ENCODE data around the gene ING2. TPM values are rescaled to one million over a fixed set of nuclear protein-coding genes. Genes with fewer than 3 reads are reported as not detected.

The ING2 gene
- total and polyA plus RNA-seq, 2 donors (not counting 1 experiment from before 2014, with no cell fraction given) = 7.8 to 10.0 TPM

GRCh38 chr4:183553601-183554345 is 48.9 kb downstream of the ING2 start:
- Histone ChIP-seq H3K4me1 (ENCODE audit: control insufficient read depth in 2 of 2, insufficient read depth in 2 of 2, low read length in 2 of 2) (no peaks in the 10 kb centered on the region), H3K79me2 (ENCODE audit: control insufficient read depth, insufficient read depth, low read length) (no peaks in the 10 kb centered on the region), H3K27me3 (replicated peaks in 1 of 4; ENCODE audit: control extremely low read depth in 1 of 4, control insufficient read depth in 3 of 4, insufficient read depth in 4 of 4, low read length in 3 of 4) (peaks cover 0 to 2% (median 0%) of the 10 kb centered on the region in 4 experiments), H4K20me1 (ENCODE audit: control insufficient read depth, insufficient read depth, low read length, poor library complexity, severe bottlenecking) (no peaks in the 10 kb centered on the region), H3K9ac (ENCODE audit: low read length) (no peak overlapping the region), H3K4me3 (ENCODE audit: control extremely low read depth in 1 of 5, extremely low read depth in 1 of 5, insufficient read depth in 1 of 5, low read depth in 2 of 5, low read length in 4 of 5) (no peak overlapping the region), H3K4me2 (replicated peaks; ENCODE audit: low read depth, low read length, poor library complexity, severe bottlenecking) (no peak overlapping the region), H3K36me3 (replicated peaks in 1 of 2; ENCODE audit: control extremely low read depth in 1 of 2, control insufficient read depth in 1 of 2, extremely low read depth in 1 of 2, insufficient read depth in 2 of 2, low read length in 1 of 2) (no peaks in the 10 kb centered on the region), H3K9me3 (ENCODE audit: control extremely low read depth in 1 of 3, control insufficient read depth in 2 of 3, insufficient read depth in 1 of 3, low read length in 2 of 3) (peaks cover 0 to 18% (median 0%) of the 10 kb centered on the region in 3 donors), H2AFZ (ENCODE audit: insufficient read depth, low read depth, low read length, poor library complexity, severe bottlenecking) (no peak overlapping the region), H3K27ac (ENCODE audit: low read length in 2 of 2) (no peak overlapping the region)
- POLR2A ChIA-PET = no interaction called here
- Mint-ChIP-seq H3K27me3 (peaks cover 10% of the 10 kb centered on the region), H3K4me1 (no peaks in the 10 kb centered on the region), H3K27ac (no peak overlapping the region), H3K9me3 (ENCODE audit: insufficient read depth) (no peaks in the 10 kb centered on the region), H3K4me3 (no peak overlapping the region)
- ATAC-seq (ENCODE audit: low read depth) (no peak), DNase-seq (no peak)
- CTCF ChIA-PET = no interaction called here
- WGBS (ENCODE audit: insufficient coverage) = 100% methylated on average over 5 of the region's 5 CpGs
- intact Hi-C loops (cut with micrococcal nuclease) = no loop called here
- TF ChIP-seq, protein P1, sequence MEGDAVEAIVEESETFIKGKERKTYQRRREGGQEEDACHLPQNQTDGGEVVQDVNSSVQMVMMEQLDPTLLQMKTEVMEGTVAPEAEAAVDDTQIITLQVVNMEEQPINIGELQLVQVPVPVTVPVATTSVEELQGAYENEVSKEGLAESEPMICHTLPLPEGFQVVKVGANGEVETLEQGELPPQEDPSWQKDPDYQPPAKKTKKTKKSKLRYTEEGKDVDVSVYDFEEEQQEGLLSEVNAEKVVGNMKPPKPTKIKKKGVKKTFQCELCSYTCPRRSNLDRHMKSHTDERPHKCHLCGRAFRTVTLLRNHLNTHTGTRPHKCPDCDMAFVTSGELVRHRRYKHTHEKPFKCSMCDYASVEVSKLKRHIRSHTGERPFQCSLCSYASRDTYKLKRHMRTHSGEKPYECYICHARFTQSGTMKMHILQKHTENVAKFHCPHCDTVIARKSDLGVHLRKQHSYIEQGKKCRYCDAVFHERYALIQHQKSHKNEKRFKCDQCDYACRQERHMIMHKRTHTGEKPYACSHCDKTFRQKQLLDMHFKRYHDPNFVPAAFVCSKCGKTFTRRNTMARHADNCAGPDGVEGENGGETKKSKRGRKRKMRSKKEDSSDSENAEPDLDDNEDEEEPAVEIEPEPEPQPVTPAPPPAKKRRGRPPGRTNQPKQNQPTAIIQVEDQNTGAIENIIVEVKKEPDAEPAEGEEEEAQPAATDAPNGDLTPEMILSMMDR (IDR thresholded peaks at IDR 0.05) = no peak
- no peak for TF ChIP-seq EZH2 (IDR thresholded peaks at IDR 0.05; ENCODE audit: borderline replicate concordance, insufficient read depth, low read depth, low read length, poor library complexity, severe bottlenecking)

DNA sequence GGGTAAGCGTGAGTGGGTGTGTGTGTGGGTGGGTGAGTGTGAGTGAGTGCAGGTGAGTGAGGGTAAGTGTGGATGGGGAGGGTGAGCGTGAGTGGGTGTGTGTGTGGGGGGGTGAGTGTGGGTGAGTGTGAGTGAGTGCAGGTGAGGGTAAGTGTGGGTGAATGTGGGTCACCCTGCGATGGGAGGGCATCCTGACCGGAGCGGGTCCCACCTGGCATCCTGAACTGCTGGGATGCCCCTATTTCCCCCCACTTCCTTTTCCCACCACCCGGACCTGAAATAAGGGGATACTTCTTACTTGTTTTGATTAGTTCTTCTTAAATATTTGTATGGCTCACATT is 49.5 kb downstream of the ING2 start:
- H3K27me3 Mint-ChIP-seq = peaks cover 8% of the 10 kb centered on the region
- Histone ChIP-seq H3K9ac (ENCODE audit: low read length) (no peak overlapping the region), H3K36me3 (replicated peaks in 1 of 2; ENCODE audit: control extremely low read depth in 1 of 2, control insufficient read depth in 1 of 2, extremely low read depth in 1 of 2, insufficient read depth in 2 of 2, low read length in 1 of 2) (no peaks in the 10 kb centered on the region), H3K4me2 (replicated peaks; ENCODE audit: low read depth, low read length, poor library complexity, severe bottlenecking) (no peak overlapping the region), H4K20me1 (ENCODE audit: control insufficient read depth, insufficient read depth, low read length, poor library complexity, severe bottlenecking) (no peaks in the 10 kb centered on the region), H3K4me3 (ENCODE audit: control extremely low read depth in 1 of 5, extremely low read depth in 1 of 5, insufficient read depth in 1 of 5, low read depth in 2 of 5, low read length in 4 of 5) (no peak overlapping the region), H2AFZ (ENCODE audit: insufficient read depth, low read depth, low read length, poor library complexity, severe bottlenecking) (no peak overlapping the region), H3K27ac (ENCODE audit: low read length in 2 of 2) (no peak overlapping the region), H3K4me1 (ENCODE audit: control insufficient read depth in 2 of 2, insufficient read depth in 2 of 2, low read length in 2 of 2) (no peaks in the 10 kb centered on the region), H3K79me2 (ENCODE audit: control insufficient read depth, insufficient read depth, low read length) (no peaks in the 10 kb centered on the region), H3K9me3 (ENCODE audit: control extremely low read depth in 1 of 3, control insufficient read depth in 2 of 3, insufficient read depth in 1 of 3, low read length in 2 of 3) (peaks cover 0 to 18% (median 0%) of the 10 kb centered on the region in 3 donors), H3K27me3 (replicated peaks in 1 of 4; ENCODE audit: control extremely low read depth in 1 of 4, control insufficient read depth in 3 of 4, insufficient read depth in 4 of 4, low read length in 3 of 4) (peaks cover 0 to 2% (median 0%) of the 10 kb centered on the region in 4 experiments)
- H3K9me3 Mint-ChIP-seq (ENCODE audit: insufficient read depth) = no peaks in the 10 kb centered on the region
- DNase-seq = no peak
- no peak overlapping the region for H3K4me3 Mint-ChIP-seq
- 100% methylated on average over 1 of the region's 6 CpGs for WGBS (ENCODE audit: insufficient coverage)
- ChIA-PET POLR2A (no interaction called here), CTCF (no interaction called here)
- no peak overlapping the region for H3K27ac Mint-ChIP-seq
- no peaks in the 10 kb centered on the region for H3K4me1 Mint-ChIP-seq
- no peak for ATAC-seq (ENCODE audit: low read depth)
- TF ChIP-seq, protein P1 (IDR thresholded peaks at IDR 0.05) = no peak
- intact Hi-C loops (cut with micrococcal nuclease) = no loop called here

Measured in B cell (primary cell).